Subcutaneous adipose tissue (tissue), 4 donors: ENCODE results near the gene SLC22A25. TPM values are rescaled to one million over a fixed set of nuclear protein-coding genes. Genes with fewer than 3 reads are reported as not detected.

Experiments used
- total RNA-seq, 4 donors: library from RNA; depleted of rRNA; stranded (reverse); fragments of >200 nt; gene quantifications; one replicate each; pipeline ENCODE4 v1.1.0, GENCODE V29; 2016
- TF ChIP-seq, protein P1 (sequence below): fragments of 450-650 bp; IDR thresholded peaks from one replicate; pipeline ENCODE4 v1.5.1; 2016; ENCODE audit warnings: low read depth, mild to moderate bottlenecking, control low read depth, antibody characterized with exemption, moderate library complexity

Gene SLC22A25
- total RNA-seq, 4 donors from 2014 or later, result 0.19 to 0.22 TPM; not detected in 2

DNA sequence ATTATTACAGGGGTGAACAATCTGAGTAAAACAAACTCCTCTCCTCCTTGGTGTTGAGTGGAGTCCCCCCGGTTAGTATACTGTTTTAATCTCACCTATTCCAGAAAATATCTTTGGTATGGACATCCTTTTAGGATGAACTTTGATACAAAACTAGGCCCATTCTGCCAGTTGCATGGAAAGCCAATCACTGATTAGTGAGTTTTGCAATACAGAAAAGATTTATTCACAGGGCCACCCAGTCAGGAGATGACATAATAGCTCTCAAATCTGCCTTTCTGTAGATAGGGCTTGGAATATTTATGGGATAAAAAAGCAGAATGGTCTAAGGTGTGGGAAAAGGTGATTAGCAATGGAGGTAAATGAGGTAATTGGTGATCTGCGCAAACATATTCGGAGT, 30.3 kb upstream of the SLC22A25 start:
- TF ChIP-seq, protein P1, sequence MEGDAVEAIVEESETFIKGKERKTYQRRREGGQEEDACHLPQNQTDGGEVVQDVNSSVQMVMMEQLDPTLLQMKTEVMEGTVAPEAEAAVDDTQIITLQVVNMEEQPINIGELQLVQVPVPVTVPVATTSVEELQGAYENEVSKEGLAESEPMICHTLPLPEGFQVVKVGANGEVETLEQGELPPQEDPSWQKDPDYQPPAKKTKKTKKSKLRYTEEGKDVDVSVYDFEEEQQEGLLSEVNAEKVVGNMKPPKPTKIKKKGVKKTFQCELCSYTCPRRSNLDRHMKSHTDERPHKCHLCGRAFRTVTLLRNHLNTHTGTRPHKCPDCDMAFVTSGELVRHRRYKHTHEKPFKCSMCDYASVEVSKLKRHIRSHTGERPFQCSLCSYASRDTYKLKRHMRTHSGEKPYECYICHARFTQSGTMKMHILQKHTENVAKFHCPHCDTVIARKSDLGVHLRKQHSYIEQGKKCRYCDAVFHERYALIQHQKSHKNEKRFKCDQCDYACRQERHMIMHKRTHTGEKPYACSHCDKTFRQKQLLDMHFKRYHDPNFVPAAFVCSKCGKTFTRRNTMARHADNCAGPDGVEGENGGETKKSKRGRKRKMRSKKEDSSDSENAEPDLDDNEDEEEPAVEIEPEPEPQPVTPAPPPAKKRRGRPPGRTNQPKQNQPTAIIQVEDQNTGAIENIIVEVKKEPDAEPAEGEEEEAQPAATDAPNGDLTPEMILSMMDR, result no peak

DNA sequence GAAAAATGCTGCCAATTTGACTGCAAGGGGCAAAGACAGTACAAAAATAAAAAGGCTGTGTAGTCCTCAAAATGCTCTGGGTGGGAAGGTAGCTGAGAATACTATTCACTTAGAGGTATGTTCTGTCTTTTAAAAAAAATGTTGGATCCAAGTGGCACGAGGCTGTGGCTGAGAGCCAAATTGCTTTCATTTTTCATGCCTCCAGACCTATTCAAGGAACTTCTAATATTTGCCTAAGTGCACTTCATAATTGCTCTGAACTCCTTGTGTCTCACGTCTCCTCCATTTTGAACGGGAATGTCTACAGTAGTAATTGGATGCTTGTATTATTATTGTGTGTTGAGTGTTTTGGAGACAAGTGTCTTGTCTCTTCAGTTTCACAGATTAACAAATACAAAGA, 19.1 kb upstream of the SLC22A25 start:
- TF ChIP-seq, protein P1, result no peak

DNA sequence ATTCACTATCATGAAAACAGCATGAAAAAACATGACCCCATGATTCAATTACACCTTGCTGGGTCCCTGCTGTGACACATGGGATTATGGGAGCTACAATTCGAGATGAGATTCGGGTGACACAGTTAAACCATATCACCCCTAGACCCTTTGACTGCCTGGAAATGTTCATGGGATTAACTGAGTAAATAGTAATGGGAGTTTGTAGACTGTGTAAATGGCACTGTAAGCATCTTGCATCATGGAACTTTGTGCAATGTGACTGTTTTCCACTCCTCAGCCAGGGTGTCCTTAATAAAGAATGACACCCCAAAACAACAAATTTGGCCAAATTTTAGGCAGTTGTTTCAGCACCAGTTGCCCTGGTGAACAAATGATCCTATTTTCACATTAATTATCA, 7.9 kb upstream of the SLC22A25 start:
- TF ChIP-seq, protein P1, result no peak

DNA sequence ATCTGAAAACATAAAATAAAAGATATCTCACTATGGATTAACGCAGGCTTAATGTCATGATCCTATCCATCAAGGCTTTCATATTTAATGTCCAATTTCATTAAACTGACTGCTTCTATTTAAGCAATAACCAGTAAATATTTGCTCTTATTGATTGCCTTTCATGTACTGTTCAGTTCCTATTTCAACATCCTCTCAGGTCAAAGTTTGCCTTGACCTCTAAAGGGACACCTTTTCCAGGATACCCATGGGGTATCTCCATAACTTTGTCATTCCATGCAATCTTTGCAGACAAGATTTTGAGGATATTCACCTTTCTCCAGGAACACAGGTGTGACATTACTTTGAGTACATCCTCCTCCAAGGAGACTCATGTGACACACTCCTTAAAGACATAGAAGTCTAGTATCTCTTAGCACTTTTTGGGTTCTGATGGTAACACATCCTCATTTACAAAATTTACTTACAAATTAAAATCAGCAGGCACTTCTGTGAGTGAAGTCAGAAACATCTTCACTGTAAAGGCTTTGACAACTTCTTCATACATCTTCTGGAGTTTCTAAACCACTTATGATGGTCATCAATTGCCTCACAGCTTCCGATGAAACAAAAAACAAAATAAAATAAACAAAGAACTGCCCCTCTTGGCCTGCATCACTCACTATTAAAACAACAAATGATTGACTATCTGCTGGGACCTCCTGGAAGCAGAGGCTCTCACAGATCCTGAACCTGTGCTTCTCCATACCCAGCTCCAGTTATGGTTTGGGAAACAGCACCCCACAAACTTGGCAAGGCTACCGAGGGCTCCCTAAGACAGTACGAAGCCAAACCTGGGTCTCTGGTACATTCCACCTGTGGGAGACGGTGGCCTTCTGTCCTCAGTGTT, 7.0 kb upstream of the SLC22A25 start:
- TF ChIP-seq, protein P1, result no peak

DNA sequence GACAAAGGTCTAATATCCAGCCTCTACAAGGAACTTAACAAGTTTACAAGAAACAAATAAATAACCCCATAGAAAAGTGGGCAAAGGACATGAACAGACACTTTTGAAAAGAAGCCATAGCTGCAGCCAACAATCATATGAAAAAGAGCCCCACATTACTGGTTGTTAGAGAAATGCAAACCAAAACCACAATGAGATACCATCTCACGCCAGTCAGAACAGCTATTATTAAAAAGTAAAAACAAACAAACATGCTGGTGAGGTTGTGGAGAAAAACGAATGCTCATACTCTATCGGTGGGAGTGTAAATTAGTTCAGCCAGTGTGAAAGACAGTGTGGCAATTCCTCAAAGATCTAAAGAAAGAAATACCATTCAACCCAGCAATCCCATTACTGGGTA, 5.6 kb upstream of the SLC22A25 start:
- TF ChIP-seq, protein P1, result no peak

DNA sequence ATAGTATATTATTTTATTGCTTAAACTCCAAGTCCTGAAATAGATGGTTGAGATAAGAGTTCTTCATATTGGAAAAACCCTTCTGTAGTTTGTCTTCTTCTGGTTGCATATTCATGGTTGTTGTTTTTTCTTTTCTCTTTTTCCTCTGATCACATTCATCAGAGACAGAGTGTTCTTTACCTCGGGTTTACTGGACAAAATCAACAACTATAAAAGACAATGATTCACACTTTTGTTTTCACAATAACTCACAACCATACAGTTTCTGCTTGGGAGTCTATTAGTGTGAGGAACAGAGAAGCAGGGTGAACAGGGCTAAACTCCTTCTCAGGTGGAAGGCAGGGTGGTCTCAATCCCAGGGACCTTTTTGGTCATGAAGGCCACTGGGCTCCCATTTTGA, 2.6 kb upstream of the SLC22A25 start:
- TF ChIP-seq, protein P1, result no peak

DNA sequence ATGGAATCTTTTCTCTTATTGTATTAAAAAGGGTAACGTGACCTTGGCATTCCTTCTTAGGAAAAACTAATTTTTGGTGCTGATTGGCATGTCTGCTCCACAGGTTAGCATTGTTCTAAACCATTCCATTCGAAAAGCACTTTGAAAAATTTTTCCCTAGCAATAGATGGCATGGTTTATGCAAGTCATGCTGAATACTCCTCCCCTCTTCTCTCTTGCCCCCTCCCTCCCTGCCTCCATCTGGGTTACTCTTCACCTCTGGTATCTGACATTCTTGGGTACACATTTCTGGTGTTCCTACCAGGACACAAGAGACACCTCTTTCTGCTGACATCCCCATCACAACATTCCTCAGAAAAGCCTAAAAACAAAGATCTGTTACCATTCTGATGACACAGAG, 1.5 kb upstream of the SLC22A25 start:
- TF ChIP-seq, protein P1, result no peak
